Hepatocyte (in vitro differentiated cells): ENCODE results near the gene SAMMSON. TPM values are rescaled to one million over a fixed set of nuclear protein-coding genes. Genes with fewer than 3 reads are reported as not detected.

Experiments used
- DNase-seq: peaks from one replicate; pipeline ENCODE4 v3.0.0-alpha.2; 2016; ENCODE audit warnings: low spot score
- H2AFZ ChIP-seq: fragments of 200-600 bp; sonication (generic); 2 replicates; pipeline ENCODE4 v1.6.0; 2016; ENCODE audit warnings: antibody characterized with exemption, mild to moderate bottlenecking
- H3K27ac ChIP-seq: fragments of 200-600 bp; sonication (generic); 2 replicates; pipeline ENCODE4 v1.5.1; 2016; ENCODE audit warnings: mild to moderate bottlenecking
- H3K27me3 ChIP-seq: fragments of 200-600 bp; sonication (generic); 2 replicates; pipeline ENCODE4 v1.6.1; 2016
- H3K36me3 ChIP-seq: fragments of 200-600 bp; sonication (generic); replicated peaks from 2 replicates; pipeline ENCODE4 v1.5.1; 2016; ENCODE audit warnings: low read depth; ENCODE audit not compliant: insufficient read depth
- H3K4me1 ChIP-seq: fragments of 200-600 bp; sonication (generic); 2 replicates; pipeline ENCODE4 v1.5.1; 2016; ENCODE audit warnings: mild to moderate bottlenecking, moderate library complexity; ENCODE audit not compliant: insufficient read depth
- H3K4me2 ChIP-seq: fragments of 200-600 bp; sonication (generic); 2 replicates; pipeline ENCODE4 v1.6.0; 2016
- H3K4me3 ChIP-seq: fragments of 200-600 bp; sonication (generic); 2 replicates; pipeline ENCODE4 v1.5.1; 2016; ENCODE audit warnings: mild to moderate bottlenecking
- H3K79me2 ChIP-seq: fragments of 200-600 bp; sonication (generic); 2 replicates; pipeline ENCODE4 v1.6.0; 2017; ENCODE audit warnings: mild to moderate bottlenecking
- H3K9me2 ChIP-seq: fragments of 200-600 bp; sonication (generic); replicated peaks from 2 replicates; pipeline ENCODE4 v1.6.0; 2017; ENCODE audit warnings: mild to moderate bottlenecking; ENCODE audit not compliant: insufficient read depth
- H3K9me3 ChIP-seq: fragments of 200-600 bp; sonication (generic); 2 replicates; pipeline ENCODE4 v1.5.1; 2016; ENCODE audit warnings: low read depth, mild to moderate bottlenecking
- H4K20me1 ChIP-seq: fragments of 200-600 bp; sonication (generic); 2 replicates; pipeline ENCODE4 v1.6.0; 2016; ENCODE audit warnings: mild to moderate bottlenecking; ENCODE audit not compliant: insufficient read depth, poor library complexity, severe bottlenecking
- EZH2 ChIP-seq: fragments of 200-600 bp; sonication (generic); IDR thresholded peaks from 2 replicates; pipeline ENCODE4 v1.6.1; 2016; ENCODE audit warnings: antibody characterized with exemption, mild to moderate bottlenecking, borderline replicate concordance
- EZH2phosphoT487 ChIP-seq: fragments of 200-600 bp; sonication (generic); IDR thresholded peaks from one replicate; pipeline ENCODE4 v1.6.1; 2018; ENCODE audit warnings: antibody characterized with exemption, mild to moderate bottlenecking, low read depth, moderate library complexity; ENCODE audit not compliant: unreplicated experiment, severe bottlenecking
- WGBS: methylation state at CpG from one replicate; pipeline ENCODE4 v1.1.6; 2016; ENCODE audit warnings: low lambda C conversion rate; ENCODE audit errors: missing lambda C conversion rate; 5-methylcytosine and 5-hydroxymethylcytosine counted together
- polyA plus RNA-seq: library from polyadenylated mRNA; unstranded; fragments of >200 nt; fragmentation: Nextera tagmentation; extraction: Ambion mirVana; gene quantifications from 2 replicates; pipeline ENCODE4 v1.2.1, GENCODE V29; 2016
- total RNA-seq: library from RNA; depleted of rRNA; stranded (reverse); fragments of >200 nt; gene quantifications from 2 replicates; pipeline ENCODE4 v1.2.3, GENCODE V29; 2014
- TF ChIP-seq, protein P1 (sequence below): fragments of 200-600 bp; sonication (generic); IDR thresholded peaks from 2 replicates; pipeline ENCODE4 v1.5.1; 2016; ENCODE audit warnings: antibody characterized with exemption, mild to moderate bottlenecking; ENCODE audit not compliant: poor library complexity

SAMMSON gene
- total and polyA plus RNA-seq, 2 experiments from 2014 or later = 0.10 TPM; not detected in 1

GRCh38 chr3:70061096-70061495 lies 61.6 kb downstream of the SAMMSON start:
- Histone ChIP-seq H3K9me3 (no peaks in the 10 kb centered on the region), H4K20me1 (no peaks in the 10 kb centered on the region), H3K9me2 (no peaks in the 10 kb centered on the region), H3K4me1 (no peaks in the 10 kb centered on the region), H3K27me3 (no peaks in the 10 kb centered on the region), H3K4me3 (no peak overlapping the region), H2AFZ (no peak overlapping the region), H3K36me3 (no peaks in the 10 kb centered on the region), H3K27ac (no peak overlapping the region), H3K79me2 (no peaks in the 10 kb centered on the region), H3K4me2 (no peak overlapping the region)
- WGBS = 85% methylated on average over 5 of the region's 5 CpGs
- DNase-seq = no peak
- TF ChIP-seq EZH2phosphoT487 (no peak), EZH2 (no peak)
- TF ChIP-seq, protein P1, sequence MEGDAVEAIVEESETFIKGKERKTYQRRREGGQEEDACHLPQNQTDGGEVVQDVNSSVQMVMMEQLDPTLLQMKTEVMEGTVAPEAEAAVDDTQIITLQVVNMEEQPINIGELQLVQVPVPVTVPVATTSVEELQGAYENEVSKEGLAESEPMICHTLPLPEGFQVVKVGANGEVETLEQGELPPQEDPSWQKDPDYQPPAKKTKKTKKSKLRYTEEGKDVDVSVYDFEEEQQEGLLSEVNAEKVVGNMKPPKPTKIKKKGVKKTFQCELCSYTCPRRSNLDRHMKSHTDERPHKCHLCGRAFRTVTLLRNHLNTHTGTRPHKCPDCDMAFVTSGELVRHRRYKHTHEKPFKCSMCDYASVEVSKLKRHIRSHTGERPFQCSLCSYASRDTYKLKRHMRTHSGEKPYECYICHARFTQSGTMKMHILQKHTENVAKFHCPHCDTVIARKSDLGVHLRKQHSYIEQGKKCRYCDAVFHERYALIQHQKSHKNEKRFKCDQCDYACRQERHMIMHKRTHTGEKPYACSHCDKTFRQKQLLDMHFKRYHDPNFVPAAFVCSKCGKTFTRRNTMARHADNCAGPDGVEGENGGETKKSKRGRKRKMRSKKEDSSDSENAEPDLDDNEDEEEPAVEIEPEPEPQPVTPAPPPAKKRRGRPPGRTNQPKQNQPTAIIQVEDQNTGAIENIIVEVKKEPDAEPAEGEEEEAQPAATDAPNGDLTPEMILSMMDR = no peak

DNA sequence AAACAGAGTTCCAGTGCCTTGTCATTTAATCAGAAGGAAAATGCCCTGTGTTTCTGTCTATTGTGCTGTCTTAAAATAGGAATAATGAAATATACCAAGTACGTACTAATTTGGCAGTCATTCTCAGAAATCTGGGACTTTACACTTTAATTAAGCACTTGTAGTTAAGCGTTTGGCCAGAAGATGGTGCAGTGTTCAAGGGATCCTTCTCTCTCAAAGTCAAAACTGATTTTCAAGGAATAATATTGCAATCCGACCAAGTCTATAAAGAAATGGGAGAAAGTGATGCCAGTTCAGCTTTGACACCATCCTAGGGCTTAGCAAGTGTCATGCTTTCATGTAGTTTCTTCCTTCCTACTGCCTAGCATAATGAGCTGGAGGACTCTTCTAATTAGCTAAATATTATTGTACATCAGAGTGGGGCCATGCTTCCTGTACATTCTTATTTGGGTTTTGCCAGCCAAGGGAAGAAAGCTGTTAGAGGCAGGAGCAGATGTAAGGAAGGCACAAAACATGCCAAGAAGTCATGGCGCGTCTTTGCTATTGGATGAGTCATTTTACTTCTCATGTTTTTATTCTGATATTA lies 64.8 kb downstream of the SAMMSON start:
- Histone ChIP-seq H3K4me3 (no peak overlapping the region), H4K20me1 (no peaks in the 10 kb centered on the region), H3K36me3 (no peaks in the 10 kb centered on the region), H3K27ac (no peak overlapping the region), H3K4me1 (no peaks in the 10 kb centered on the region), H3K79me2 (no peaks in the 10 kb centered on the region), H3K27me3 (no peaks in the 10 kb centered on the region), H2AFZ (no peak overlapping the region), H3K9me2 (no peaks in the 10 kb centered on the region), H3K4me2 (no peak overlapping the region), H3K9me3 (no peaks in the 10 kb centered on the region)
- peak; percentile 67 for DNase-seq
- WGBS = 49% methylated on average over 5 of the region's 5 CpGs
- TF ChIP-seq EZH2 (no peak), EZH2phosphoT487 (no peak)
- TF ChIP-seq, protein P1 = peak; percentile 75

GRCh38 chr3:70065696-70066253 lies 66.2 kb downstream of the SAMMSON start:
- Histone ChIP-seq H3K27me3 (no peaks in the 10 kb centered on the region), H3K9me3 (no peaks in the 10 kb centered on the region), H3K79me2 (no peaks in the 10 kb centered on the region), H3K36me3 (no peaks in the 10 kb centered on the region), H3K4me2 (no peak overlapping the region), H3K4me3 (no peak overlapping the region), H2AFZ (no peak overlapping the region), H3K4me1 (no peaks in the 10 kb centered on the region), H3K27ac (no peak overlapping the region), H4K20me1 (no peaks in the 10 kb centered on the region), H3K9me2 (no peaks in the 10 kb centered on the region)
- peak; percentile 40 for DNase-seq
- WGBS = 45% methylated on average over 7 of the region's 7 CpGs
- TF ChIP-seq, protein P1 = peak; percentile 51
- no peak for TF ChIP-seq EZH2
